HFF-Myc (cell line): ENCODE measurements around the gene SLC16A12.

Source experiments
- DNase-seq: peaks from one replicate; pipeline ENCODE4 v3.0.0-alpha.2; 2011; ENCODE audit warnings: low read depth; ENCODE audit errors: extremely low read depth
- H3K4me3 ChIP-seq: replicated peaks from 2 replicates; pipeline ENCODE4 v1.5.1; 2011; ENCODE audit warnings: low read depth, mild to moderate bottlenecking, control low read depth, low read length
- TF ChIP-seq, protein P1 (sequence below): IDR thresholded peaks from 2 replicates; pipeline ENCODE4 v1.5.1; 2012; ENCODE audit warnings: mild to moderate bottlenecking, low read depth, low read length, control low read depth; ENCODE audit errors: missing control alignments

Gene SLC16A12

GRCh38 chr10:89390476-89391225 is 144.7 kb downstream of the SLC16A12 start:
- no peak for DNase-seq
- H3K4me3 ChIP-seq: no peak overlapping the region
- TF ChIP-seq, protein P1, sequence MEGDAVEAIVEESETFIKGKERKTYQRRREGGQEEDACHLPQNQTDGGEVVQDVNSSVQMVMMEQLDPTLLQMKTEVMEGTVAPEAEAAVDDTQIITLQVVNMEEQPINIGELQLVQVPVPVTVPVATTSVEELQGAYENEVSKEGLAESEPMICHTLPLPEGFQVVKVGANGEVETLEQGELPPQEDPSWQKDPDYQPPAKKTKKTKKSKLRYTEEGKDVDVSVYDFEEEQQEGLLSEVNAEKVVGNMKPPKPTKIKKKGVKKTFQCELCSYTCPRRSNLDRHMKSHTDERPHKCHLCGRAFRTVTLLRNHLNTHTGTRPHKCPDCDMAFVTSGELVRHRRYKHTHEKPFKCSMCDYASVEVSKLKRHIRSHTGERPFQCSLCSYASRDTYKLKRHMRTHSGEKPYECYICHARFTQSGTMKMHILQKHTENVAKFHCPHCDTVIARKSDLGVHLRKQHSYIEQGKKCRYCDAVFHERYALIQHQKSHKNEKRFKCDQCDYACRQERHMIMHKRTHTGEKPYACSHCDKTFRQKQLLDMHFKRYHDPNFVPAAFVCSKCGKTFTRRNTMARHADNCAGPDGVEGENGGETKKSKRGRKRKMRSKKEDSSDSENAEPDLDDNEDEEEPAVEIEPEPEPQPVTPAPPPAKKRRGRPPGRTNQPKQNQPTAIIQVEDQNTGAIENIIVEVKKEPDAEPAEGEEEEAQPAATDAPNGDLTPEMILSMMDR: no peak

- TF ChIP-seq, protein P1: peak; percentile 27
- DNase-seq: no peak
- H3K4me3 ChIP-seq: no peak overlapping the region
These were observed 146.1 kb downstream of the SLC16A12 start for GRCh38 chr10:89389254-89389653.

GRCh38 chr10:89388806-89389205 is 146.6 kb downstream of the SLC16A12 start:
- DNase-seq: no peak
- no peak overlapping the region for H3K4me3 ChIP-seq
- TF ChIP-seq, protein P1: no peak

DNA sequence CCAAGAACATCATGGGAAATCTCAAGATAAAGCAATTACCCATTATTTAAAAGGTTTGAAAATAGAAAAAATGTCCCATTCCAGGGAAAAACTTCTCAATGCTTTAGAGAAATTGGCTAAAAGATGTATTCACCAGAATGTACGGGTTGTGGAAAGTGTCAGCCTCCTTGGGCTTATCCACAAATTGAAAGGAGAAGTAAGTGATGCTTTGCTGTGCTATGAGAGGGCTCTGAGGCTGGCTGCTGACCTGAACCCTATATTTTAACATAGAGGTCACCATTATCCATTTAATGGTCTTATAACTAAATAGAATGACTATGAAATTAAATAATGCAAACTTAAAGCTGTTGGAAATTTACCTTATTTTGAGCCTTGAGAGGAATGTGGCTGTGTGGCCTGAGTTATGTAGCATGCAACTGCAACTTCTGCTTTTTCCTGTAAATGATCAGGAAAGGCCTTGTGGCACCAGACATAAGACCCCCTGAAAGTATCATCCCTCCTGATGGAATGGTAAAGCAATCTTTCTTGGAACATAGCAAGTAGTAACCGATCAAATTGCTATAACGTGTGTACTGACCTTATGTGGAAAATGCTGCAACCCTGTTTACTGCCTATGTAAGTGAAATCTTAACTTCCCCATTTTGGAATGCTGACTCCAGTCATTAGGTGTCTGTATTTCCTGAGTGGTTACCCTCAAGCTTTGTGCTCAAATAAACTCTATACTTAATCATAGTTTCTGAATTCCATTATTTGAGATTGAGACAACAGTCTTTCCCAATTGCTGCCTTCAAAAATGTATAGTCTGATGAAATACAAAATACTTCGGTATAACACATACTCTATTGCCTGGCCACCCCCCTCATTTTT is 150.7 kb downstream of the SLC16A12 start:
- TF ChIP-seq, protein P1: no peak
- H3K4me3 ChIP-seq: no peak overlapping the region
- no peak for DNase-seq

- no peak overlapping the region for H3K4me3 ChIP-seq
- TF ChIP-seq, protein P1: no peak
- no peak for DNase-seq
These were observed 152.6 kb downstream of the SLC16A12 start for GRCh38 chr10:89382757-89383156.
